GM19240 (cell line): ENCODE data around the gene ARIH1.

Source experiments
- DNase-seq: peaks from one replicate; pipeline ENCODE4 v3.0.0; 2011; ENCODE audit warnings: low spot score; ENCODE audit not compliant: insufficient read length

The ARIH1 gene

DNA sequence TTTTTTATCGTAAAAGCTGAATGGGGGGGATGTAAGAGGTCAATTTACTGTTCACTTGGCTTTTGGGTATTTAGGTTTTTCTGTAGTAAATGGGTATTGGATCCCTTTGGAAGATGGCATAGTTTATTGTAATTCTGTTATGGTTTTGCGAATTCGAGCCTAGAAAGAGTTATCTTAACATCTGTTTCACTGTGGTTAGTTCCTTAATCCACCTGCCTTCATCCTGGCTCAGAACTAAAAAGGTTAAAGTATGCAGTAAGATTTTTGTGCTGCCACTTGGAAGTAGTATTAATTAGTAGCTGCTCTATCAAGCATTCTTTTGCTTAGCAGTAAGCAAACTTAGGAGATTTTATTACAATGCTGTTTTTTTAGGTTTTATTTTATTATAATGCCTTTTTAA, 62.4 kb downstream of the ARIH1 start:
- DNase-seq = no peak

DNA sequence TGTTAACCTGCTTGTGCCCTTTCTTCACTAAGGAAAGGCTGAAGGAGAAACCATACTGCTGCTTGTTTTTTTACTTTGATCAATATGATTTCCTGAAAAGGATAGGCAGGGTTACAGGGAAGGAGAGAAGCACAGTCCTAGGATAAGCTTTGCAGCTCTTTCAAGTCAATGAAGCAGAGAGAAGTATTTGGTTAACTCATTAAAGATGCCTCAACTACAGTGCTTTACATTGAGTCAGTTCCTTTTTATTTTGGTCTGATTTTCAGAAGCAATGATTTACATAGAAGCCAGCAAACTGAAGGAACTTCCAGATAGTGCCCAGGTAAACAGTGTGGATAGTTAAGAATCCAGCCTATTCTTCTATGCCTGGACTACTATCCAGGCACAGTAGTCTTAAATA, 64.8 kb downstream of the ARIH1 start:
- DNase-seq = no peak

DNA sequence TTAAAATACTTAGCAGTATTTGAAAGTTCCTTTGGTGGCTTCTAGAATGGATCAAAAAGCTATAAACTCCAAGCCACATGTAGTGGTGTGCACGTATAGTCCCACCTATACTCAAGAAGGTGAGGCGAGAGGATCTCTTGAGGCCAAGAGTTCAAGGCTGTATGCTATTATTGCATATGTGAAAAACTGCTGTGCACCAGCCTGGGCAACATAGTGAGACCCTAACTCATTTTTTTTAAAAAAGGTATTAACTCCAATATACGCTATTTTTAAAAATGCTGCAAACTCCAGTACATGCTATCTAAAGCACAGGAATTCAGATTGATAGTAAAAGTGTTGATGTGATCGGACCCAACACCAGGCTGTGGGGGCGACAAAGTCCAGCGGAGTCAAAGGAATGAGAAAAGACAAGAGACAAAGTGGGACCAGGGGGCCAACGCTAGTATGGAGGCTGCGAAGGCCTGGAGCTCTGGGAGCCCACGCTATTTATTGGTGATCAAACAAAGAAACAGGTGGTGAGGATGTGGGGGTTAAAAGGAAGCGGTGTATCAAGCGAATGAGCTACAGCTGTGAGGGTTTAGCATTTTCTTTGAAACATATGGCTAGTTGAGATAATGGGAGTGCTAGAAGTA, 66.6 kb downstream of the ARIH1 start:
- no peak for DNase-seq

DNA sequence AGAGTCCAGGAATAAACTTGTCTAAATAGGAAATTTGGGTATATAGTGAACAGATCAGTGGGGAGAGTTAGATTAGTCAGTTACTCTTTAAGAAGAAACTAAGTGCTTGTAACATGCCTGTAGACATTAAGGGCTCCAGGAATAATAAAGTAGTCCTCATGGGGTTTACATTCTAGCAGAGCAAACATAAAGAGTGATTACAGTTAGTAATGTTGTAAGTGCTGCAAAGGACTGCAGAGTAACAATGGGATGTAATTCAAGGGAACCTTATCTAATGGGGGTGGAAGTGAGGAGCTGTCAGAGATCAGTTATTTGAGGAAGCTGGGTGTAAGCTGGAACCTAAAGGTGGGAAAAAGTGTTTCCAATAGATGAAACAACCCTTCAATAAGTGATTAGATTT, 67.5 kb downstream of the ARIH1 start:
- DNase-seq = no peak

DNA sequence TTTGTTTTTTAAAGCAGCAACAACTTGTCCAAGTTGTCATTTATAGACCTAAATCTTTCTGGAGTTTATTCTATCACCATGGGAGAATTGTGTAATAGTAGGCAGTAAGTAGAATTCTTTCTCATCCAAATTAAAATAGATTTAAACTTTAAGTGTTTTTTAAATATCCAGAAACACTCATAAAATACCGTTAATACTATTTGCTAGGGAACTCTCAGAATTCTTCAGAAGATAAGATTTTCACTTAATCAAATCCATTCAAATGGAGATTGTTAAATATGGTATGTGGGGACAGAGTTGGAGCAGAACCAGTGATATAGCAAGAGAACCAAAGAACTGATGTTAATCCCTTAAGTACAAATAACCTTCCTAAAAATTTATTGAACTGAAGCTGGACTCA, 71.0 kb downstream of the ARIH1 start:
- DNase-seq = no peak

DNA sequence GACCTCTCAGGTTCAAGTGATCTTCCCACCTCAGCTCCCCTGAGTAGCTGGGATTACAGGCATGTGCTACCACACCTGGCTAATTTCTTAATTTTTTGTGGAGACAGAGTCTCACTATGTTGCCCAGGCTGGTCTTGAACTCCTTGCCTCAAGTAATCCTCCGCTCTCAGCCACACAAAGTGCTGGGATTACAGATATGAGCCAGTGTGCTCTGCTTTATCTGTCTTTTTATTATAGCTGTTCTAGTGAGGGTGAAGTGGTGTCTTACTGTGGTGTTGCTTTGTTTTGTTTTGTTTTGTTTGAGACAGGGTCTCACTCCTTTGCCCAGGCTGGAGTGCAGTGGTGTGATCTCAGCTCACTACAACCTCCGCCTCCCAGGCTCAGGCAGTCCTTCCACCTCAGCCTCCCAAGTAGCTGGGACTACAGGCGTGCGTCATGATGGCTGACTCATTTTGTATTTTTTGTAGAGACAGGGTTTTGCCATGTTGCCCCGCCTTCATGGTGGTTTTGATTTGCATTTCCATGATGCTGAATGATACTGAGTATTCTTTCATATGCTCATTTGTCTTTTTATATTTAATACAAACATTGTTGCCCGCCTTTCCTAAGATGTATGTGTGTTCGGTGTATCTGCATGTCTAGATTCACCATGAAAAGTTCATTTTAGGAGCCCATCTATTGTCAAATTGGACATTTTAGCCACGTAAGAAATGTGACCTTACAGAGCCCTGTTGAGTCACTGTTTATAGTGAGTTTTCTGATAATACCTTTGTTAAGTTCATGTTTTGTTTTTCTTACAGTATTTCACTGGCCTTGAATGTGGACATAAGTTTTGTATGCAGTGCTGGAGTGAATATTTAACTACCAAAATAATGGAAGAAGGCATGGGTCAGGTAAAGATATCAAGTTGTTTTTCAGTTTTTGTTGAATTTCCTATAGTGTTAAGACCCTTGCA, 80.6 kb downstream of the ARIH1 start:
- no peak for DNase-seq

DNA sequence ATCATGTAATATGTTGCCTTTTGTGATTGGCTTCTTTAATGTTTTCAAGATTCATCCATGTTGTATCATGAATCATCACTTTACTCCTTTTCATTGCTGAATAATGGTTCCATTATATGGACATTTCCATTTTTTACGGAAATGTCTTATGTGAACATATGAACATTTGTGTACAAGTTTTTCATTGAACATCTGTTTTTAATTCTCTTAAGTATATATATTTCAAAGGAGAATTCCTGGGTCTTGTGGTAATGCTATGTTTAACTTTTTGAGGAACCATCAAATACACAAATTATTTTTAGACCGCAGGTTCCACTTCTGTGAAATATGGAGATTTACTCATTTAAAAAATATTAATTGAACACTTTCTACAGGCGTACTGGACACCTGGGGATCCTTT, 85.7 kb downstream of the ARIH1 start:
- DNase-seq = no peak

DNA sequence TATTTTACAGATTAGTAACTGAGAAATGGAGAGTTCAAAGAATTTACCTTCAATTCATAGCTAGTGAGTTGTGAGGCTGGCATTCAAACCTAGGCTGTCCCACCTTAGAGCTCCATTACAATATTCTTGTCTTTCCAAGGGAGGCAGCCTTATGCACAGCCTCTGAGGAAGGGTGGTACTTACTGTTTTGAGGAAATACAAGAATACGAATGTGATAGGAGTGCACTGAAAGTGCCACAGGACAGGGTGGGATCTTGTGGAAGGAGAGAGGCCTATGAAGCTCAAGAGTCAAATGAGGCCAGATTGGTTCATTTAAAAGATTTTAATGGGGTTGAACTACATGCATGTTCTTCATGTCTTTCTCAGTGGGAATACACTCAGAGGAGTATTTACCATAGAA, 86.3 kb downstream of the ARIH1 start:
- no peak for DNase-seq

DNA sequence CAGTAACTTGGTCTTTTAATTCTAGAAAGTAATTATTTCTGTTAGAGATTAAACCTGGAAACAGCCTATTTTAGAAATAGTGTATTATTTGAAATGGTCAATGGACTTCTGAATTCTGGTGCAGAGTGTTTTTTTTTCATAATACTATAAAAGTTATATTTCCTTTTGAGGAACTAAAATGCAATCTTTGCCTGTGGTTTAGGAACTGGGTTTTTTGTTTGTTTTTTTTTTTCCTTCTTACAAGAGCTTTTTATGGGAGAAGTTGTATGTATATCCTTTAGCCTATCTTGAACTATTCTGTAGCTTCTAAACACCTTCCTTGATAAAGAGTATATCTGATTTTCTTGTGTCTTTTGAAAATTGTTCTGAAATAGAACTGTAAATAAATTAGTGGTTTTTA, 88.3 kb downstream of the ARIH1 start:
- DNase-seq = no peak

DNA sequence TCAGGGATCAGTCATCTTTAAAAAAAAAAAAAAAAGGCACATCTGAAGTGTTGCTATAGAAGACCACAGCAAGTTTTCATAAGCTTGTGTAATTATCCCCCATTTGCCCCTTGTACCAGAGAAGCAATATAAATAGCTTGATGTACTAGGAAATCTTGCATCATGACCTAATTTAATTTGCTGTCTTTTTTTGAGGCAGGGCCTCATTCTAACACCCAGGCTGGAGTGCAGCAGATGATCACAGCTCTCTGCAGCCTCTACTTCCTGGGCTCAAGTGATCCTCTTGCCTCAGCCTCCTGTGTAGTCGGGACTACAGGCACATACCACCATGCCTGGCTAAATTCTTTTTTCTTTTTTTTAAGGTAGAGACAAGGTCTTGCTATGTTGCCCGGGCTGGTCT, 88.7 kb downstream of the ARIH1 start:
- no peak for DNase-seq

DNA sequence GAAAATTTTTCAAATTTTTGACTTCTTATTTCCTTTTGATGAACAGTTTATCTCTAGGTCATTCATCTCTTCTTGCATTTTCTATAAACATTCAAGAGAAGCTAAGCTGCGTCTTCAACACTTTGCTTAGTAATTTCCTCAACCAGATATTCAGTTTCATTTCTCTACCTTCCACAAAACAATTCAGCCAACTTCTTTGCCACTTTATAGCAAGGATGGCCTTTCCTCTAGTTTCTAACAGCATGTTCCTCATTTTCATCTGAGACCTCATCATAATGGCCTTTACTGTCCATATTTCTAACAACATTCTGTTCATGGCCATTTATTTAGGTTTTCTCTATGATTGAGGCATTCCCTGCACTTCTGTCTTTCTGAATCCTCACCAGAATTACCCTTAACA, 90.0 kb downstream of the ARIH1 start:
- no peak for DNase-seq

DNA sequence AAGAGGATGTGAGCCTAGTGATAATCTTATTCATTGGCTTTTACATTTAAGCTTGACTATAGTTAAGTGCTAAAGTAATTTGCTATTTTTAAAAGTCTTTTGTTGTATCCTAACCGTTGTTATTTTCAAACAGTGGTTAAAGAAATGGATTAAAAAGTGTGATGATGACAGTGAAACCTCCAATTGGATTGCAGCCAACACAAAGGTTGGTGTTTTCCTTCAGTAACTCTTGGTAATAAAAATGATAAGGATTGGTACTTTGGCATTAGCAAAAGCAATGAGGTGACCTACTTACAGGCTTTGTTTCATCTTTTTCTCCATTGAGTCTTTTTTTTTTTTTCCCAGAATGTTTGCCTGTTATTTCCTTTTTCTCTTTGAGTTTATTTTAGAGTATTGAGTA, 92.8 kb downstream of the ARIH1 start:
- DNase-seq = no peak

DNA sequence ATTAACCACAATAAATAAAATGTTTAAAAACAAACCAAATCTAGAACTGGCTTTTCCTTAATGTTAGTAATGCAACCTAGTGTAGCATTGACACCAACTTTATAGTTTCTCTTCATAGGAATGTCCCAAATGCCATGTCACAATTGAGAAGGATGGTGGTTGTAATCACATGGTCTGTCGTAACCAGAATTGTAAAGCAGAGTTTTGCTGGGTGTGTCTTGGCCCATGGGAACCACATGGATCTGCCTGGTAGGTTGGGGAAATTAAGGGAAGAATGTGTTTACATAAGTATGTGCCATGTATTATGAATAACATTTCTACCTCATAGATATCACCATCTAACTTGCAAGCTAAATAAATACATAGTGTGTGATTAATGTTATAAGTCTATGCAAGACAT, 95.9 kb downstream of the ARIH1 start:
- no peak for DNase-seq

DNA sequence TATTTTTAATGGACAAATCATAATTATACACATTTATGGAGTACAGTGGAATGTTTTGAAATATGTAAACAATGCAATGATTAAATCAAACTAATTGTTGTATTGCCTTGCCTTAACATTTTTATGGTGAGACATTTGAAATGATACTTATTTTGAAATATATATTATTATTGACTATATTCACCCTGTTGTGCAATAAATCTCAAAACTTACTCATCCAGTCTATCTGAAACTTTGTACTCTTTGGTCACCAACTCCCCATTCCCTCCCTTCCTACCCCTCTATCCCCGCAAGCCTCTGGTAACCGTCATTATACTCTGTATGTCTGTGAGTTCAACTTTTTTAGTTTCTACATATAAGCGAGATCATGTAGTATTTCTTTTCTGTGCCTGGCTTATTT, 105.7 kb downstream of the ARIH1 start:
- no peak for DNase-seq

DNA sequence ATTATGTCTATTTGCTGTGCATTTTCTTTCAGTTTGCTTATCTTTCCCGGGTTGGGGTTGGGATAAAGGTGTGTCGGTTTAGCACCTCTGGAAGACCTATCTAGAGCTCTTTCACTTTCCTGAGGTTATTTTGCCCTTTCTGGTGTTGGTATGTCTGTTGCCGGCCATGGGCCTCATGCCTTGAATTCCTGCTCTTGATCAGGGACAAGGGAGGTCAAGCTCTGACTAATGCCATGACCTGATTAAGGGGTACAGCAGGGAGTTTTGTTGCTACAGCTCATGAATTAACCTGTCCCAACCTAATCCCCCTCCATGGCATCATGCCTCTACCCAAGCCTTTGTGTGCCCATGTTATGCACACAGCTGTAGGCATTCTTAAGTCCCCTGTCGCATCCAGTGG, 109.9 kb downstream of the ARIH1 start:
- DNase-seq = no peak

DNA sequence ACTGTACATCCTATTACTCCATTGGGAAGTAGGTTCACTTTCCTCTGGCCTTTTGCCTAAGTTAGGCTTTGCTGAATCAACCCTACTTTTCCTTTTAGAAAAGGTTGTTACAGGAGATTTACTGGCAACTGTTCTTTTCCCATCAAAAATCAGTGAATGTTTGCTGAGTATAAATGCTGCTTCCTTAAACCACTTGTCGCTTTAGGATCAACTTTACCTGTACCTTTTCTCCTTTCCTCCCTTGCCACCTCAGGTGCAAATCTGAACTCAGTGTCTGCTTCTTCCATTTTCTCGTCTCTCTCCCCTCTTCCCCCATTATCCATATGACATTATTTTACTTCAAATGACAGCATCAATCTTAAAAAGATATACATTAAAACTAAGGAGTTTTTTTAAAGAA, 110.9 kb downstream of the ARIH1 start:
- DNase-seq = no peak

DNA sequence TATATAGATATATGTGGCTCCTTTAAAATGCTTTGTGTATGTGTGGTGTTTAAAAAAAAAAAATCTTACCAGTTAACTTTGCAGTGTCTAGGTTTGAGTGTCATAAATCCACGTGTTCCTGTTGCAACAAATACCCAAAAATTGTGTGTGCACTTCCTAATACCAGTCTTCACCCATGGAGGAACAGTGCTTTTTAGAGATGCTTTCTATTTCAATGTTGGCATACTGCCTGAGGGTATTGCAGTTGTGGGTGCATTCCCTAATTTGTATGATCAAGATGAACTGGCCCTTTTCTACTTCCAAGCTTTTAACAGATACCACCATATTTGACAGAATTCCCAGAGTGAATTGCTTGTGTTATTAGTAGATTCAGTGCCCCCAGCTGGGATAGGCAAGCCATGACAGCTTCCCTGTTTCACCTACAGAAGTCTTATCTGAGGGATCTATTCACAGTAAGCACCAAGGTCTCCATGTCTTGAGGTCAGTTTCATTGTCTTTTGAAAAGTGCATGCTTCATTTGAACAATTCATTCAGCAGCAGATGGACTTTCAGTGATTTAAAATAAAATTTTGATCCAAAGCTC, 111.4 kb downstream of the ARIH1 start:
- no peak for DNase-seq

DNA sequence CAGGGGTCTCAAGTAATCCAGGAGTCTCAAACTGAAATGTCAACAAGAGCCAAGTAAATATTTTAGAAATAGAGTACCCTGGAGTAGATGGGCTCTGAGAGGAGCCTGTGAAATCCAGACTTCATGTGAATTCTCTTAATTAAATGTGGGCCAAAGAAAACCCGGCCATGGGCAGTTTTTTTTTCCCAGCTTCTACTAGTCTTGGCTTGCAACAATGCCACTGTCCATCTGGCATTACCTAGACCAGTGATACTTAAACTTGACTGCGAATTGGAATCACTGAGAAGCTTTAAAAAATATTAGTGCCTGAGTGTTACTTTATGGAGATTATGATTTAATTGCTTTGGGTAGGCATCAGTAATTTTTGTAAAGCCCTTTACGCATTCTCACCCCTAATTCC, 114.0 kb downstream of the ARIH1 start:
- no peak for DNase-seq

DNA sequence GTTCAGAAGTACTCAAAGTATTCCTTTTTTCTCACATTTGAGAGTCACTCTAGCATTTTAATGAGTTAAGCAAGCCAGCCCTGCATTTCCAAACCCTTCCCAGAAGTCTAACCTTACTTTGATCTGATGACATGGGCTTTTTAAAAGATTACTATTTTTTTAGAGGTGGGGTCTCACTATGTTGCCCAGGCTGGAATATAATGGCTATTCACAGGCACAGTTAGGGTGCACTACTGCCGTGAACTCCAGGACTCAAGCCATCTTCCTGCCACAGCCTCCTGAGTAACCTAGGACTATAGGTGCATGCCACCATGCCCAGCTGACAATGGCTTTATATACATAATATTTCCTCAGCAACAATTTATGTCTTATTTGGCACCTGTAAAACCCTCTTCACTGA, 116.3 kb downstream of the ARIH1 start:
- no peak for DNase-seq

DNA sequence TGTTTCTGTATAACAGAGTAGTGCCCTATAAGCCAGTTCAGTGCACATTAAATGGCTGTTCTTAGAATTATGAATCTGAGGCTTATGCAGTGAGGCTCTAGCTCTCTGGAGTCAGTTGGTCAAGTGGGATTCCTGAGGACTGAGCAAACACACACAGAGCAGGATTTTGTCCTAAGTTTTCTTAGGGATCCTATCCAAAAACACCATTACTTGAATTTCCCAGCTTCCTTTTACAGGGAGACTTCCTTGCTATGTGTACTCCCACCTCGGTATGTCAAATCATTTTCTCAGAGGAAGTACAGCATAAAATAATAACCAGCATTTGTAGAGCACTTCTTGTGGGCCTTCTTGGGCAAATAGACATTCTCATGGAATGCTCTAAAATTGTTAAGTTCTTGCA, 117.2 kb downstream of the ARIH1 start:
- no peak for DNase-seq

DNA sequence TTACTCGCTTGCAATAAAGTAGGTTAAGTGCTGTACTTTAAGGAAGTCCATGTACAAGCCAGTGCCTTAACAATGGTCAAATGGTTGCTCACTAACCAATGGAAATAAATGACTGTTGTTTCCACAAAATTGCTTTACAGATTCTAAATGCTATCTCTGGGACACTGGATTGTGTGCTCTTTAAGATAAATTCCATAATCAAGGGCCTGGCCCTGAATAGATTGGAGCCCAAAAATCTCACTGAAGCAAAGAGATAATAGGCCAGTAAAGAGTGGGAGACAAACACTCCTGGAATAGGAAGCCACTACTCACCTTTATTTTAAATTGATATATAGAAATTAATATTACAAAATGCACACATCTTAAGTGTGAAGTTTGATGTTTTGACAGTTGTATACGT, 118.0 kb downstream of the ARIH1 start:
- DNase-seq = no peak

DNA sequence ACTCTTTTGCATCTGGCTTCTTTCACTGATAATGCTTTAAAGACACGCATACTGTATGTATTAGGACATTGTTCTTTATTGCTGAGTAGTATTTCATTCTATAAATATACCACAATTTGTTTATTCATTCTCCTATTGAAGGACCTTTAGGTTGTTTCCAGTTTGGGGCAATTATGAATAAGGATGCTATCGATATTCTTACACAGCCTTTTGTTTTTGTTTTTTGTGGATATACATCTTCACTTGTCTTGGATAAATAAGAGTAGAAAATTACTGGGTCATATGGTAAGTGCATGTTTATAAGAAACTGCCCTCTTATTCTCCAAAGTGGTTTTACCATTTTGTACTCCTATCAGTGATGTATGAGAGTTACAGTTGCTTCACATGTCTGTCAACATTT, 118.5 kb downstream of the ARIH1 start:
- no peak for DNase-seq

DNA sequence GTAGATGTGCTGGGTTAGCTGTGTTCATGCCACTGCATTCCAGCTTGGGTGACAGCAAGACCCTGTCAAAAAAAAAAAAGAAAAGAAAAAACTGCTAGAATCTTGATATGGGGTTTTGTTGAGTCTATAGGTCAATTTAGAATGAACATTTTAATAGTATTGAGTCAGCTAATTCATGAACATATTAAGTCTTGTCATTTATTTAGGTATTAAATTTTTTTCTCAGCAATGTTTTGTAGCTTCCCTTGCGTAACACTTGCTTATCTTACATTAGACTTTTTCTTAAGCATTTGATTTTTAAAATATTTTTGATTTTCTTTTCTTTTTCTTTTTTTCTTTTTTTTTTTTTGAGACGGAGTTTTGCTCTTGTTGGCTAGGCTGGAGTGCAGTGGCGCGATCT, 119.7 kb downstream of the ARIH1 start:
- DNase-seq = no peak
